Ureter (tissue), 1 donor: ENCODE measurements around the gene RICTOR. TPM values are rescaled to one million over a fixed set of nuclear protein-coding genes. Genes with fewer than 3 reads are reported as not detected.
A peak's percentile ranks its signal among the peaks of the same experiment; 100 is the strongest.

ENCODE experiments used
- DNase-seq: peaks from one replicate; pipeline ENCODE4 v3.0.0-alpha.2; 2020; ENCODE audit warnings: low spot score
- total RNA-seq: library from RNA; stranded (reverse); gene quantifications from one replicate; pipeline ENCODE4 v1.2.4, GENCODE V29; 2023
- donor health status: DM: yes; HTN: yes; CAD: no.

The RICTOR gene
- total RNA-seq, 1 donor from 2014 or later: 54.0 TPM

DNA sequence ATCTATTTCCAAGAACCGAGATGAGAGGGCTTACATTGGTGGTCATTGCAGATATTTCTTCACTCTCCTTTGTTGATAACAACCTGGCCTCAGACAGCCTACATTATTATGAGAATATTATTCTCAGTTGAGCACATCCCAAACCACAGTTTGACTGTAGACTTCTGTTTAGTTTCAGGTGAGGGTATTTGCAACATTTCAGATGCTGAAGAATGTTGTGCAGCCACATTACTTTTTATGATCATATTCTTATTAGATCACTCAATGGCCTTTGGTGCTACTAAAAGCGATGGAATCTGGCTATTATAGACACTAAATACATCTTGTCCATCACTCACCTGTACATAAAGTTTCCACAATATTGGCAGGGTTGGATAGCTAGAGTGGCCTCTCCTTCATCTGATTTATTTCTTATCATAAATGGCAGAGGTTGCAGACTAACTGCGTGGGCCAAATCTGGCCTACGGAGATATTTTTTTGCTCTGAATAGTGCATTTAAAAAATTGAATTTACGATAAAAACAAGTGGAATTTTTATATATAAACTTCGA is 26.2 kb upstream of the RICTOR start:
- DNase-seq: no peak

DNA sequence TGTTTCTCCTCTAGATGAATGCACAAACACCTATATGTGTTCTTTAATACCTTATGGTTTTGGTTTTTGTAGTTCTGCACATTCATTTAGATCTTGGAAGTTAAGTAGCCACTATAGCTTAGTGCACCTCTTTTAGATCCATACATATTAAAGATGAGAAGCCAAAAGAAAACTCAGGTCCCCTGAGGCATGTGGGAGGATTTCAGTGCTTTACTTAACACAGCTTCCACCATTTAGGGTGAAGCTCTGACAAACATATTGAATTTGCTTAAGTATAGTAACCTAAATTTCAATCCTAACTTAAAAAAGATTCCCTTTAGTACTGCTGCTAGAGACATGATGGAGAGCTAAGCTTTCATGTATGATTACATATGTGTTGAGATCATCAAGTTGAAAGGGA is 25.6 kb upstream of the RICTOR start:
- no peak for DNase-seq

DNA sequence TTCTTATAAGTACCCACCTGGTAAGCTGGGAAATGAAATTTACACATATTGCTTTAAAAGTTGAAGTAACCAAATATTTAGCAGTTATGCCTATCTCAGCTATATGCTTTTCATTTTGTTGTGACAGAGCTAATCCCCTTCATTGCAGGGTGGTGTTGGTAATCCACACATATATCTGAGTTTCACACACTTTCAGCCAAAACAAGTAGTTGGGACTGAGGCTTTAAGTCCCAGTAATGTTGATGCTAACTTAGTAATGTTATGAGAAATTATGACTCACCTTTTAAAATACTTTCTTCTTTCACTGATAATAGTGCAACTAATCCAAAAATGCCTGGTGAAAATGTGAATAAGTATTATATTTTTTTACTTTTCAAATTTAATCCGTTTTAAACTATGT is 19.2 kb upstream of the RICTOR start:
- DNase-seq: no peak

DNA sequence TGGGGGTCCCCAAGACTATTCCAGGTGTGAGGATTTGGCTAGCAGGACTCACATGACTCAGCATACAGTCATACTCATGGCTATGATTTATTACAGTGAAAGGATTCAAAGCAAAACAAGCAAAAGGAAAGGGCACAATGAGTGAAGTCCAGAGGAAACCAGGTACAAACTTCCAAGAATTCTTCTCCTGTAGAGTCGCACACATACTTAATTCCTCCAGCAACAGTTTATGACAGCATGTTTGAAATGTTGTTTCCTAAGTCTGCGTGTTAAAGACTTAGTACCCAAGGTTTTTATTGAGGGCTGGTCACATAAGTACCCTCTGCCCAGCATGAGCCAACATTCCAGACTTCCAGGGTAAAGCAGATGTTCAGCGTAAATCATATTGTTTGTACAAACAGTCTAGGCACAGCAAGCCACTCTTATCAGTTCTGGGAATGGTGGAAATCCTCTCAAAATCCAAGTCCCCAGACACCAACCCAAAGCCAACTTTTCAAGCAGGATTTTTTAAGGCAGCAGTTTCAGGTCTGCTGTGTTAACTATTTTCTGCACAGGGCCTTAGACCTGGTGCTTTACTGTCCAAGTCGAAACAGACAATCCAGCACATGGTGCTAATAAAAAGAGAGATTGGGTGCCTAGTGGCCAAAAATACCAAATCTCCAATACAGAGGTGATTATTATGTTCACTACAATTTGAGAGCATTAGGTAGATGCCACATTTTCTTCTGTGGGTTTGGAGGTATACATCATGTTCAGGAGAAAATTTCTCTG is 18.6 kb upstream of the RICTOR start:
- no peak for DNase-seq

DNA sequence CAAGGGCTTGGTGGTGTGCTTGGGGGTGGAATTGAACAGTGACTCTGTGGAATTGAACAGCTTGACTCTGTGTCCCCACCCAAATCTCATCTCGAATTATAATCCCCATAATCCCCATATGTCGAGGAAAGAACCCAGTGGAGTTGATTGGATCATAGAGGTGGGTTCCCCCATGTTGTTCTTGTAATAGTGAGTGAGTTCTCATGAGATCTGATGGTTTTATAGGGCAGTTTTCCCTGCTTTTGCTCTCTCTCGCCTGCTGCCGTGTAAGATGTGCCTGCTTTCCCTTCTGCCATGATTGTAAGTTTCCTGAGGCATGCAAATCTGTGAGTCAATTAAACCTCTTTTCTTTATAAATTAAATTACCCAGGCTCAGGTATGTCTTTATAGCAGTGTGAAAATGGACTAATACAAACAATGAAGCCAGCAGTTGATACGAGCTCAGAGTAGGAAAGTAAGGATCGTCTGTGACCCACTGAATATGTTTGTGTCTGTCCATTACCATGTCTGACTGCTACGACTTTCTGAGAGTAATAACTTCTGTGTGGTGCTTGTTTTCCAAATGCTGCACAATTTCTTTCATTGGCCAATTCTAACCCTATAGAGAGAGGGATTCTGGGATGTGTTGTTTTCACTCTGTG is 17.9 kb upstream of the RICTOR start:
- DNase-seq: no peak

DNA sequence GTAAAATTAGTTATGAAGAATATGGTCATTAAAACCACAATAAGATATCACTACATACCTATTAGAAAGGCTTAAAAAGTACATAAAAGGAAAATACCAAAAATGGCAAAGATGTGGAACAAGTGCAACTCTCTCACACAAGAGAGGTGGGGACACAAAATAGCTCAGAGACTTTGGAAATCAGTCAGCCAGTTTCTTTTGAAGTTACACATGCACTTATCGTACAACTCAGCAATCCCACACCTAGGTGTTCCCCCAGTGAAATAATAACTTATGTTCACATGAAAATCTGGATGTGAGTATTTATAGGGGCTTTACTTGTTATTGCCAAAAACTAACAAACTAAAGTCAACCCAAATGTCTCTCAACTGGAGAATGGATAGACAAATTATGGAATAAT is 9.8 kb upstream of the RICTOR start:
- DNase-seq: no peak

DNA sequence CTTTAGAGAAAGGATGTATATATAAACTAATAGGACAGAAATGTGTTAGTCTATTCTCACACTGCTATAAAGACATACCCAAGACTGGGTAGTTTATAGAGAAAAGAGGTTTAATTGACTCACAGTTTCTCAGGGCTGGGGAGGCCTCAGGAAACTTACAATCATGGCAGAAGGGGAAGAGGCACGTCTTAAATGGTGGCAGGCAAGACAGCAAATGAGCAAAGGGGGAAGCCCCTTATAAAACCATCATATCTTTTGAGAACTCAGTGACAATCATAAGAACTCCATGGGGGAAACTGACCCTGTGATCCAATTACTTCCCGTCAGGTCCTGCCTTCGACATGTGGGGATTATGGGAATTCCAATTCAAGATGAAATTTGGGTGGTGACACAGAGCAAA is 8.8 kb upstream of the RICTOR start:
- no peak for DNase-seq

DNA sequence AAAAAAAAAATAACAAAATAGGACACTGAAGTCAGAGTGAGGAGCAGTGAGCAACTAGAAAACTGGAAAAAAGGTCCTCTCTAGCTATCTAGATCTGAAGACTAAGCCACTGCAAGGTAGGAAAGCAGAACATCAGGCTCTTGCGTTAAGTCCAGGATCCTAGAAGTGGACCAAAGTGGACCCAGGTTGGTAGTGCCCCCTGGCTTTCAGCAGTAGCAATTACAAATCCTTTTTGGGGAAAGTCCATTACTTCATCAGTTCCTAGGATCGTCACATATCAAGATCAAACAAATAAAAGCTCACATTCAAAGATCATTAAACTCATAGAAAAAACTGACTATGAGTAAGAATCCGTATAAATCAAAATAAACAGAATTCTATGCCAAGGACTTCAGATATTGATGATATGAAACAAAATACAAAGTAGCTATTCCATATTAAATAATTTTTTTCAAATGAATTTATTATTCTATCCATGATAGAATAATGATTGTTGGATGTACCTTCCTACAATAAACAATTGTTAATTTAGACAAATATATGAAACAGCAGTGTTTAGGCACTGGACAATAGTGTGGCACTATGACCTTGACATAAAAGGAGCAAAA is 6.5 kb upstream of the RICTOR start:
- no peak for DNase-seq

DNA sequence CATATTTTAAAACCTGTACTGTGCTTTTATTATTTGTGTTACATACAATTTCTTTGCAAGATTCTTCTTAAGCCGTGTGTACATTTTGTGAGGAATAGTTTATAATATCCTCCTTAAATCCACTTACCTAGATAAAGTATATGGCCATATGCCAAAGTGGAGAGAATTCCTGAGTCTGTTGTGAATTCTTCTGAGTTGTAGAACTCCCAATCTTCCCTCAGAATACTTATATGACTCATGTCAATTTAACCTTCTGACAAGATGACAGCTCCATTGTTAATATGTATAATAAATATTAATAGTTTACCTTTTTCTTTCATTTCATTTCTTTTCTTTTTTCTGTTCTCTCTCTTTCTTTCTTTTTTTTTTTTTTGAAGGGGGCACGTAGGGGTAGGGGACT is 6.0 kb upstream of the RICTOR start:
- DNase-seq: no peak

DNA sequence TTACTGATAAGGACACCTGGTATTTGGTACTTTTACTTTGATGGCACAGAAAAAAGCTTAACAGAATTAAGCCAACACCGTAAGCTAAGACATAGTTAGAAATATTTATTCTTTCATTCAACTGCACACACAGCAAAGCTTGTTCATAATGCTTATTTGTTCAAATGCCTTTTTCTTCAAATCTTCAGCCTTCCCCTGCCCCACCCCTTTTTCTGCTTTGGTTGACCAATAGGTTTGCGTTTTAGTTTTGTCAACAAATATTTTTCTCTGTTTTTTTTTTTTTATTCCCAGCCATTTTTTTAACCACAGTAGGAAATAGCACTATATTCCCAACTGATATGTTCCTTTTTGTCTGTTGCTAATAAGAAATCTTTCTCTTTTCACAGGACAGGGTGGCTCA is 4.9 kb upstream of the RICTOR start:
- DNase-seq: no peak

DNA sequence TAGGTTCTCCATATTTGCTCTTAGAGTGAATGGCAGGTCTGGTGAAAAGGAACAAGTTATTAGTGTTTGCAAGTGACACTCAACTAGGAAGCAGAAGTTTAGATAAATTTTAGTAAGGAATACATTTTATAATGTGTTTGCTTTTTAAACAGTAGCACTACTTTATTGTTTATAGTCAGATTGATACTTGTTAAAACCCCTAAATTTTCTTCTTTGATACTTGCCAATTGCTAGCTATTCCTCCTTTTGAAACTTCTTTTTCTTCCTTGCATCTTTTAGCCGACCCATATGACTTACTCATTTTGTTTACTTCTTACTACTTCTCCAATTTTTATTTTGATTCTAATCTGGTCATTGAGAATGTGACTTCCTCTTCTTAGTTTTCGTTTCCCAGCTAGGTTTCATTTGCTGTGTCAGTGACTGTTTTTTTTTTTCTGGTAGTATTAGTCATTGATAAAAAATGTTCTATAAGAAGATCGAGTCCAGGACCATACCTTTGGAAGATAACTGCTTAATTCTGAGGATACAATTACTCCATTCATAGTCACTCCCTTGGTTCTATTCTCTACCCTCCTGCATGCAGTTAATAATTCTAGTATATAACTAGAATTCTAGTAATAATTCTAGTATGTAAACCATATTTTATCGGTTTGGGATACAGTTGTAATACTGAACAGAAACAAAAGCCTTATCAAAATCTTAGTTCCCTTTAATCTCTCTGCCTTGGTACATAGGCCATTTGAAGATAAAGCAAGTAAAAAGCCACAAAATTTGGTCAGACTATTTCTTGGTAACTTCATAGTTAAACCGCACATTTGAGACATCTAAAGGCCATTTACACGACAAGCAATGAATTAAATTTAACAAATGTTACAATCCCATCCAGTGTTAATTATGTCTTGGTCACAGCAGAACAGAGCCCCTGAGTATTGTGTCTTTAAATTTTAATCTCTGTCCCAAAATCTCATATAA is 2.8 kb upstream of the RICTOR start:
- no peak for DNase-seq

DNA sequence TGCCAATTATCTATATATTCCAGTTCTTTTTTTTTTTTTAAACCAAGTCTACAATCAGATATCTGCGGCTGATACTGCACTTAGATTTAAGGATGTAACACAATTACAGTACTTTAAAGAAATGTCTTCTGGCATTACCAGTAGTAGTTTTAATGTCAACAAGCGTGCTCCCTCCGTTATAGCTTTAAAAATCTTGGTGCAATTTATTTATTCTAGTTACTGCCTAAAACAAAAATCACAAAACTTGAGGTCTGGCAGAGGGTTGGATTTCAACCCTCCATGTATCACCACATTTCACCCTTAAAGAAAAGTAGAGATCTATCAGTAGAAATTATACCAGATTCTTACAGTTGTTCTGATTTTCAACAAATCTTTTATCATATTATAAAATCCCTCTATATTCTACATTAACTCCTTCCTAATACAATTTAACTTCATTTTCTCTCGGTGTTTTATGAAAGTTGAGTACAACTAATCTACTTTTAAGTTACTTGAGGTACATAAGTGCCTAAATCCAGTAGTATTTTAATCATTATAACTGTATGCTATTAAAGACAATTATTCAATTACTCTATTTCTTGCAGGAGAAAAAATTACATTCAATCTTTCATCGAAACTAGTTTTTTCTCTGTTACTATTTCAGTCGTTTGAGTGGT is 2.0 kb upstream of the RICTOR start:
- no peak for DNase-seq

DNA sequence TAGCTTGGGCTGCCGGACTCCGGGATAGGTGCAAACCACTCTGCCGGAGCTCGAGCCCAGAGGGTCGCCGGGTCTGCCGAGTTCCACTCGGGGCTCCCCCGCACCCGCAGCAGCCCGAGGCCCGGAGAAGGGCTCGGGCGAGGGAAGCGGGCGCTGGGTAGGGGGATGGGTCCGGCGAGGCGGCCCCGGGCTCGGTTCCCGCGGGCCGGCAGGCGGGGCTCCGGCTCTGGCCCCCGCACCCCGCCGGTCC is 507 bp downstream of the RICTOR start:
- peak; percentile 48 for DNase-seq

DNA sequence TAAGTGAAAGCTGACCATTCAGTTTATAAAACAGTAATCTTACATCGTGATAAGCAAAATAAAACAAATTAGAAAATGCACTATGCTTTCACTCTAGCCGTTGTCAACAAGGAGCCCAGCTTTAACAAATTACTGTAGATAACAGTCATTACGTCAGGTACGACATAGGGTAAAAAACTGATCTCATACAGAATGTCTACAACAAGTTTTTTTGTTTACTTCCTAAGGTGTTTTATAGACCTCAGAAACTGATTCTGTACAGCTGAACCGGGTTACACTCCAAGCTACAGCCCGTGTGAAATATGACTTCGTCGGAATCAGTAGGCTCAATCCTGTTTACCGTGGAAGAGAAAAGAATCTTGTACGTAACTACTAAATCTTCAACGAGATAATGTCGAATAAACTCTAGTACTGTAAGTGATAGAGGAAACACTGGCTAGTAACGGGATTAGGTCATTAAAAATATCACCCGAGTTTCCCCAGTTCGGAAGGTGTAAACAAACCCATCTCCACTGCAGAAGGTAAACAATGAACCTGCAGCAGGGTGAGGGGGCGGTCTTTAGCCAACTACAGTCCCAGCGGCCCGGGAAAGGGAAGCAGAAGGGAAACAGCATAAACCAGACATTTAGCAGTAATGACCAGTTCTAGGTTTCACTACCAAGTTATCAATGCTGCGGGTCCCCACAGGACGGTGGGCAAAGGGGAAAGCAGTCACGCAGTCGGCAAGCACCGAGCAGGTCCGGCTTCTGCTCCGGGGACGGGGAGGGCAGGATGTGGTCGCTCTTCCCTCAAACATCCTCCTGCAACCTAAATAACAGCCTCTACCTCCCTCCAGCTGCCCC is 1.1 kb downstream of the RICTOR start:
- DNase-seq: no peak

DNA sequence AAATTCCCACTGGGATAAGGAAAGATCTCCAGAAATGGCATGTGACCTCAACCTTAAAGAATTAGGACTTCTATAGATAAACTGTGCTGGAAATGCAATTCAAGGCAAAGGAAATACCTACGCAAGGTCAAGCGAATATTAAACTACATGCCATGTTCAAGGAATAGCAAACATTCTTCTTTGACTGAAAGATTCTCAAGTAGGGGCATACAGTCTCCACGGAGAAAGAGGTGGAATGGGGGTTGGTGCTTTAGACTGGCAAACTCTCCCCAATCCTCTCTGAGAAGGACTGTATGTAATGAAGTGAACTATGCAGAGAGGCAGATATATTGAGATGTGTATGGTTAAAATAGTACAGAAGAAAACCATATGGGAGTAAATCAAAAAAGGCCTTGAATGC is 6.1 kb downstream of the RICTOR start:
- DNase-seq: no peak

DNA sequence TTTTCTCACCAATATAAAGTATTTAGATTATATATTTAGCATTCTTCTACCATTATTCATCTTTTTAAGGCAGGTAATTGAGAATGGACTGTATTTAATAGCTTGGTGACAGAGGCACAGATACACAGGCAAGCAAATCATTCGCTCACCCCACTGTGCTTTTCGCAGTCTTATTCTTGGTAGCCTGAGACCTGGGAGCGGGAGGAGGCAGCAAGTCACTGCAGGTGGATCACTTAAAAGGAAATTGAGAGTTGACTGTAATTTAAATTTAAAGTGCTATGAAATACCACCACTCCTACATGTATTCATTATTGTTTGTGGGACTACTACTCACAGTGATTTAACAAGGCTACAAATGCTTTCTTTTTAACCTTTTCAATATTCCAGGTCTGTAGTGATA is 9.7 kb downstream of the RICTOR start:
- DNase-seq: no peak

DNA sequence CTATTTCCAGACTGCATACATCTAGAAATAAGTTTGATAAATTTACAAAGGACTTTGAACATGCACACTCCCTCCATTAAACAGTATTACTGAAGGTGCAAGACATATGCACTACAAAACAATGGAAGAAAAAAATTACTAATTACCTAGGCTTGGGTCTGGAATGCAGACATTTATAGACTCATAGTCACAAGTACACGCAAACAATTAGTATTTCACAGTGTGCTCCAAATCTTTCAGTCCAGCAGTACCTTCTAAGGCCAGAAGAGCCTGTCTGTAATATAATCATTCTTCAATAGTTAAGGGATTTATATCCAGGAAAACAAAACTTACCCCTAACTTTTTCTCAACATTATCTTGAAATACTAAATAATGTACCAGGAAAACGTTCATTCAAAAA is 11.2 kb downstream of the RICTOR start:
- no peak for DNase-seq

DNA sequence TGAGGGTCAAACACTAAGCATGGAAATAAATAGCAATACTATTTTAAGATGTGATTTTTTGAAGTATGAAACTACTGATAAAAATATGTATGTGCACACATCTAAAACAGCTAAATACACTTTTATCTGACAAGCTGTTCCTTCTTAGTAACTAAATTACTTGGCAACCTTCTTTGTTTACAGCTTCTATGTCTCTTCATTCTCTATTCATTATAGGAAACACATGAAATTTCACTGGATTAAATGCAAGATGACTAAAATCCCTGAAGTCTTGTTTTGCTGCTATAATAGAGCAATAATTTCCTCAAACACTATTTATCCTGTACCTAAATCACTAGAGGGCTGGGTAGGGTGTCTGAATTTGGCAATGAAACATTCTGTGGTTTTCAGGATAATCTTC is 11.7 kb downstream of the RICTOR start:
- DNase-seq: no peak

DNA sequence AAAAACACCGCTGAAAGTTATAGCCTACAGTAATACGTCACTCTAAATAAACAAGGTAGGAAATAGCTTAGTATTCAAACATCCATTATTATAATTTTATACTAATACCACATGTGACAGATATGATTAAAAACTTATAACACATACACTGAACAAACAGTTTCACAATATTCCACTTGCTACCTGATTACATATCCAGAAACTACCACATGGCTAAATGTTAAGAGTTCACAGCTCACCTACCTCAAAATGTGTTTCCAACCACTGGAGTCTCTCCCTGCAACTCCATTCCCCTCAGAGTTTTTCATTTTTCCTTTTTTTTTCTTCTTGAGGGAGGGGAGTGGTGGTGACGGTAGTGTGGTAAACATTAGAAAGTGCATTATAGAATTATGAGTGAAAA is 12.1 kb downstream of the RICTOR start:
- DNase-seq: no peak

DNA sequence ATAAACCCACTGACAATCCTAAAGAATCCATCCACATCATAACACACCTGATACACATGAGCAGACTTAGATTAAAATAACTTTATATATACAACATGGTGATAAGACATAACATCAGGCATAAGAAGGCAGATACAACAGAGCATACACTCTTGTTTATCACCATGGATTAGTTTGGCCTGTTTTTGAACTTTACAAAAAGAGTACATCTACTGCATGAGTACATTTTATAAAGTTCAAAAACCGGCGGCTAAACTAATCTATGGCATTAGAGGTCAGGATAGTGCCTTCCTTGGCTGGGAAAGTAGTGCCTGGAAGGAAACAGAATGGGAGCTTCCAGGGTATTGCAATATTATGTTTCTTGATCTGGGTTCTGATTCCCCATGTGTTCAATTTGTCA is 15.1 kb downstream of the RICTOR start:
- no peak for DNase-seq
